ENCODE measurements around the gene TMEM18. TPM values are rescaled to one million over a fixed set of nuclear protein-coding genes. Genes with fewer than 3 reads are reported as not detected.

Gene TMEM18
- total RNA-seq, 4 donors from 2014 or later, result 8.7 to 27.3 (median 10.2) TPM

DNA sequence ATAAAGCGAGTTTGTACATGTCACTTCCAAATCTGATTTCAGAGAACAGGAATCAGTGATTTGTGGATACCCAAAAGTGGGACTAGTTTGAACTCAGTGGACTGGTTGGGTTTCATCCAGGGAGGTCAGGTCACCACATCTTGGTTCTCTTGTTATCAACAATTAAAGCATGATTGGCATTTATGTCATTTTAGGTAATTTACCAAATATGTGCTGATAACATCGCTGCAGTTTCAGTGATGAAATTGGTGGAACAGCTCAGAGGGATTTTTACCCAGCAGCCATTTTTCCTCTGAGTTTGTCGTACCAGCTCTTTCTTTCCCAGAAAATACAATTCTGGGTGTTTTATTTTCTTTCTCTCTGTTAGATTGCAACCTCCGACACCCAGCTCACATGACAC is 33.4 kb downstream of the TMEM18 start:
- WGBS, result 89% methylated on average over 4 of the region's 4 CpGs
- DNase-seq (ENCODE audit: extremely low spot score), result peak; percentile 37
- Histone ChIP-seq H3K27ac (replicated peaks in 1 of 4) (no peak overlapping the region), H3K4me1 (no peaks in the 10 kb centered on the region), H3K4me3 (no peak overlapping the region), H3K9me3 (no peaks in the 10 kb centered on the region), H3K36me3 (no peaks in the 10 kb centered on the region), H3K27me3 (peaks cover 0 to 57% (median 0%) of the 10 kb centered on the region in 4 donors)
- no peak for TF ChIP-seq EP300 (IDR thresholded peaks at IDR 0.05)
- TF ChIP-seq POLR2A (IDR thresholded peaks at IDR 0.05; ENCODE audit: low read depth), result no peak
- TF ChIP-seq, protein P1, sequence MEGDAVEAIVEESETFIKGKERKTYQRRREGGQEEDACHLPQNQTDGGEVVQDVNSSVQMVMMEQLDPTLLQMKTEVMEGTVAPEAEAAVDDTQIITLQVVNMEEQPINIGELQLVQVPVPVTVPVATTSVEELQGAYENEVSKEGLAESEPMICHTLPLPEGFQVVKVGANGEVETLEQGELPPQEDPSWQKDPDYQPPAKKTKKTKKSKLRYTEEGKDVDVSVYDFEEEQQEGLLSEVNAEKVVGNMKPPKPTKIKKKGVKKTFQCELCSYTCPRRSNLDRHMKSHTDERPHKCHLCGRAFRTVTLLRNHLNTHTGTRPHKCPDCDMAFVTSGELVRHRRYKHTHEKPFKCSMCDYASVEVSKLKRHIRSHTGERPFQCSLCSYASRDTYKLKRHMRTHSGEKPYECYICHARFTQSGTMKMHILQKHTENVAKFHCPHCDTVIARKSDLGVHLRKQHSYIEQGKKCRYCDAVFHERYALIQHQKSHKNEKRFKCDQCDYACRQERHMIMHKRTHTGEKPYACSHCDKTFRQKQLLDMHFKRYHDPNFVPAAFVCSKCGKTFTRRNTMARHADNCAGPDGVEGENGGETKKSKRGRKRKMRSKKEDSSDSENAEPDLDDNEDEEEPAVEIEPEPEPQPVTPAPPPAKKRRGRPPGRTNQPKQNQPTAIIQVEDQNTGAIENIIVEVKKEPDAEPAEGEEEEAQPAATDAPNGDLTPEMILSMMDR (IDR thresholded peaks at IDR 0.05), result no peak
- TF ChIP-seq POLR2AphosphoS5 (IDR thresholded peaks at IDR 0.05), result no peak
- intact Hi-C loops (cut with DNase I), result no loop called here

DNA sequence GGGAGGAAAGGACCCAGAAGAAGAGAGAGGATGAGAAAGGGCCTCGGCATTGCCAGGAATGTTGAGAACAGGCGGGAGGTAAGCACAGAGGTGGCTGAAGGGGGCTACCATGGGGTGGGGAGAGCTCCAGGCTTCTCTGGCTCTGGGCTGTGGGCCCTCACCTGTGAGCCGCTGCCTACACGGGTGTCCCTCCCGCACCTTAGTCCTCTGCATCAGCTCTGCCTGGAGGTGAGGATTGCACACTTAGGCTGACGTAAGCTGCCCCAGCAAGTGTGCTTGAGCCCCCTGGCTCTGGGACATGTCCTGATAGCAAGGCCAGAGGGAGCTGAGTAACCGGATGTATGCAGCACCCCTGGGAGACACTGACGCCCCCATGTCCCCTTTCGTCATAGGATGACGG is 33.9 kb downstream of the TMEM18 start:
- no peaks in the 10 kb centered on the region for H3K4me1 ChIP-seq
- intact Hi-C loops (cut with DNase I), result no loop called here
- no peak overlapping the region for H3K27ac ChIP-seq (replicated peaks in 1 of 4)
- no peaks in the 10 kb centered on the region for H3K9me3 ChIP-seq
- H3K36me3 ChIP-seq, result no peaks in the 10 kb centered on the region
- TF ChIP-seq, protein P1 (IDR thresholded peaks at IDR 0.05), result no peak
- TF ChIP-seq EP300 (IDR thresholded peaks at IDR 0.05) (no peak), POLR2A (IDR thresholded peaks at IDR 0.05; ENCODE audit: low read depth) (no peak), POLR2AphosphoS5 (IDR thresholded peaks at IDR 0.05) (no peak)
- H3K4me3 ChIP-seq, result no peak overlapping the region
- WGBS, result 83% methylated on average over 10 of the region's 10 CpGs
- H3K27me3 ChIP-seq, result peaks cover 0 to 54% (median 0%) of the 10 kb centered on the region in 4 donors
- peak; percentile 89 for DNase-seq (ENCODE audit: extremely low spot score)

DNA sequence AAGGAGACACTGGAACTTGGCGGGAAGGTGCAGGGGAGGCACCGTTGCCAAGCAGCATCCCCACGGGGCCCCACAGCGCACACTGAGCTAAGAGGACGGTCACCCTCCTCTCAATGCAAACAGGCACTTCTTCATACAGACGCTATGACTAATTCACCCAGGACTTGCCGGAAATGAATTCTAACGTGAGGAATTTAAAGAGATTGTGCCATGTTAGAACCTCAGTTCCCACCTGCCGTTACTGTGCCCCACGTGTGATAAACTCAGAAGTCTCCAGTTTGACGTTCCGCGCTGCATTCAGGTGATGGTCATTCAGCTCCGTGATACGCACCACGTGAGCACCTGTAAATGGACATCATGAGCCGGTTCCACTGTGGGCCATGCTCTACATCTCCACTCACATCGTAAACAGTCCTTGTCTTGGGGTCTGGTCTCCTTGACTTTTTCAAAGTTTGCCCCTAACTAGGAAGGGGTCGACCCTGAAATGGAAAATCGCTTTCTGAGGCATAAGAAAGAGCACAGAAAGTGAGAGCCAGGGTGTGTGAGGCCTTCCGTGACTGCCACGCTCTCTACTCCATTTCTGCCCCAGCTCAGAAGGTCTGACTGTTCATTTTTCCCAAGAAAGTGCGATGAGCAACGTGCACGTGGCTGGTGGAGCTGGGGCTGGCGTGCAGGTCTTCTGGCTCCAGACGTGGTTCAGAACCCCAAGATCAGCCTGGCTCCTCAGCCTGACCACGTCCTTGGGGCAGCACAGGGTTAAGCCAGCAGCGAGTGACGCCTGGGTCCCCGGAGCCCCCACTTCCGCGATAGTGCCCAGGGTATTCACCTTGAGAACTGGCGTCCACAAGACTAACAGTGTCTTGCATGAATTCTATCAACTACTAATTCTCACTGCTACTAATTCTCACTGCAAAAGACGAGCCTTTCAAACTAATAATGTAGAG is 35.1 kb downstream of the TMEM18 start:
- 89% methylated on average over 31 of the region's 35 CpGs for WGBS
- no peak overlapping the region for H3K27ac ChIP-seq (replicated peaks in 1 of 4)
- H3K9me3 ChIP-seq, result no peaks in the 10 kb centered on the region
- intact Hi-C loops (cut with DNase I), result no loop called here
- H3K4me3 ChIP-seq, result no peak overlapping the region
- DNase-seq (ENCODE audit: extremely low spot score), result peak; percentile 86
- H3K36me3 ChIP-seq, result no peaks in the 10 kb centered on the region
- H3K27me3 ChIP-seq, result peaks cover 0 to 51% (median 0%) of the 10 kb centered on the region in 4 donors
- TF ChIP-seq POLR2AphosphoS5 (IDR thresholded peaks at IDR 0.05) (no peak), EP300 (IDR thresholded peaks at IDR 0.05) (no peak), POLR2A (IDR thresholded peaks at IDR 0.05; ENCODE audit: low read depth) (no peak)
- TF ChIP-seq, protein P1 (IDR thresholded peaks at IDR 0.05), result no peak
- peaks cover 0 to 2% (median under 1%) of the 10 kb centered on the region in 4 donors for H3K4me1 ChIP-seq

DNA sequence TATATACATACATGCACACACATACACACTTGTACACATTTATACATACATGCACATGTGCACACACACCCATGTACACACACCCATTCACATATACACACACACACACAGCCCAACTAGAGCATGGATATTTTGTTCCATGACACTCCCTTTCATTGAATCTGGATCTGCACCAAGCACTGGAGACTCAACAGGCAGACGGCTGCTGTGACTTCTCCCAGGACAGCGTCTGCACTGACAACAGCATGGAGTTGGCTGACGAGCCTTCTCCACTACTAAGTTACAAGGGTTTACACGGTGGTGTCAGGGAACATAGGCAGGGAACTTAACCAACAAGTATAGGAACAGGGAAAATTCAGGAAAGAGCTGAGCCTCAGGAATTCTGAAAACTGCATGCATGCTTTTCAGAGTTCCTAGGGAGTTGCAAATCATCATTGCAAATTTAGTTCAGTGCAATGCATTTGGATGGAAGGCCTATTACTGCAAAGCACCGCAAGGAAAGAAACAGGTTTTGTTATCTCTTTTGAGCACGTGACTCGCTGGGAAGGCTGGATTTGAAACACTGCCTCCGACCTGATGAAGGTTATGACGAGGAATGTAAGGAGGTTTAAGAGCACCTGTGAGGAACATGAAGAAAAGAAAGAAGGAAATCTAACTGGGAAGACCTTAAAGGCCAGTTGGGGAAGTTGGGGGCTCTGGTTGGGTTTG is 35.9 kb downstream of the TMEM18 start:
- peak; percentile 68 for DNase-seq (ENCODE audit: extremely low spot score)
- no peaks in the 10 kb centered on the region for H3K36me3 ChIP-seq
- H3K27ac ChIP-seq (replicated peaks in 1 of 4), result no peak overlapping the region
- H3K27me3 ChIP-seq, result peaks cover 0 to 48% (median 0%) of the 10 kb centered on the region in 4 donors
- no peak for TF ChIP-seq POLR2A (IDR thresholded peaks at IDR 0.05; ENCODE audit: low read depth)
- TF ChIP-seq POLR2AphosphoS5 (IDR thresholded peaks at IDR 0.05), result no peak
- TF ChIP-seq, protein P1 (IDR thresholded peaks at IDR 0.05), result no peak
- TF ChIP-seq EP300 (IDR thresholded peaks at IDR 0.05), result no peak
- intact Hi-C loops (cut with DNase I), result no loop called here
- WGBS, result 64% methylated on average over 9 of the region's 9 CpGs
- no peak overlapping the region for H3K4me3 ChIP-seq
- H3K9me3 ChIP-seq, result no peaks in the 10 kb centered on the region
- H3K4me1 ChIP-seq, result peaks cover 4 to 10% (median 8%) of the 10 kb centered on the region in 4 donors

All from esophagus muscularis mucosa (tissue), 4 donors.